PC-3 (cell line): ENCODE data around the gene ARL10. TPM values are rescaled to one million over a fixed set of nuclear protein-coding genes. Genes with fewer than 3 reads are reported as not detected.

Source experiments
- ATAC-seq: fragments of 200-7000 bp; cut with Tn5 transposase; 2 replicates; pipeline ENCODE4 v1.9.1; 2020; ENCODE audit warnings: mild to moderate bottlenecking, moderate library complexity
- BruUV-seq: library from RNA; stranded (reverse); fragments of 400-500 nt; replicated peaks from 2 replicates; lab custom pipeline; 2021; lab: Mats Ljungman, UMichigan
- CTCF ChIA-PET: fragments of 300-600 bp; sonication (Branson Sonifier 250); formaldehyde crosslinking; loops from one replicate; lab custom pipeline; 2022; ENCODE audit warnings: antibody characterized with exemption; lab: Charles Lee
- POLR2A ChIA-PET: fragments of 300-600 bp; sonication (Branson Sonifier 250); formaldehyde crosslinking; loops from one replicate; lab custom pipeline; 2022; ENCODE audit warnings: antibody characterized with exemption; ENCODE audit not compliant: unreplicated experiment; lab: Charles Lee
- DNase-seq: peaks from one replicate; pipeline ENCODE4 v3.0.0-alpha.2; 2015
- H2AFZ ChIP-seq: fragments of 300-600 bp; sonication (generic); 2 replicates; pipeline ENCODE4 v1.6.0; 2016; ENCODE audit warnings: antibody characterized with exemption, low read length
- H3F3A ChIP-seq: fragments of 300-600 bp; sonication (generic); one replicate; pipeline ENCODE4 v1.6.0; 2017; ENCODE audit warnings: antibody characterized with exemption, low read length, control low read depth, mild to moderate bottlenecking; ENCODE audit not compliant: unreplicated experiment
- H3K27ac ChIP-seq: fragments of 300-600 bp; sonication (generic); 2 replicates; pipeline ENCODE4 v1.5.1; 2016; ENCODE audit warnings: mild to moderate bottlenecking, low read length
- H3K27me3 ChIP-seq: fragments of 300-600 bp; sonication (generic); 2 replicates; pipeline ENCODE4 v1.6.1; 2016; ENCODE audit warnings: low read length, mixed read lengths
- H3K36me3 ChIP-seq: fragments of 300-600 bp; sonication (generic); 2 replicates; pipeline ENCODE4 v1.6.1; 2016; ENCODE audit warnings: low read depth, mixed run types, low read length, mixed read lengths
- H3K4me1 ChIP-seq: fragments of 300-600 bp; sonication (generic); 2 replicates; pipeline ENCODE4 v1.5.1; 2016; ENCODE audit warnings: low read length; ENCODE audit not compliant: insufficient read depth
- H3K4me2 ChIP-seq: fragments of 300-600 bp; sonication (generic); 2 replicates; pipeline ENCODE4 v1.6.0; 2016; ENCODE audit warnings: low read length
- H3K4me3 ChIP-seq: fragments of 300-600 bp; sonication (generic); 2 replicates; pipeline ENCODE4 v1.5.1; 2016; ENCODE audit warnings: mild to moderate bottlenecking, low read length, mixed read lengths
- H3K79me2 ChIP-seq: fragments of 300-600 bp; sonication (generic); 2 replicates; pipeline ENCODE4 v1.6.1; 2017; ENCODE audit warnings: low read length, mixed read lengths
- H3K9ac ChIP-seq: fragments of 300-600 bp; sonication (generic); 2 replicates; pipeline ENCODE4 v1.6.0; 2016; ENCODE audit warnings: mild to moderate bottlenecking, low read length
- H3K9me2 ChIP-seq: fragments of 300-600 bp; sonication (generic); replicated peaks from 2 replicates; pipeline ENCODE4 v1.6.1; 2016; ENCODE audit warnings: mixed run types, low read length, mixed read lengths
- H3K9me3 ChIP-seq: fragments of 300-600 bp; sonication (generic); 2 replicates; pipeline ENCODE4 v1.6.1; 2016; ENCODE audit warnings: low read length, mixed read lengths
- H4K20me1 ChIP-seq: fragments of 300-600 bp; sonication (generic); 2 replicates; pipeline ENCODE4 v1.6.1; 2016; ENCODE audit warnings: low read length, mixed read lengths
- EZH2 ChIP-seq: fragments of 300-600 bp; sonication (generic); IDR thresholded peaks from one replicate; pipeline ENCODE4 v1.6.1; 2017; ENCODE audit warnings: antibody characterized with exemption, mild to moderate bottlenecking, low read length; ENCODE audit not compliant: unreplicated experiment
- EZH2phosphoT487 ChIP-seq: fragments of 300-600 bp; sonication (generic); IDR thresholded peaks from 2 replicates; pipeline ENCODE4 v1.6.1; 2018; ENCODE audit warnings: mild to moderate bottlenecking, antibody characterized with exemption, low read length, borderline replicate concordance
- intact Hi-C: fragments of 100-400 bp; cut with micrococcal nuclease; formaldehyde crosslinking; loops from 2 replicates; pipeline ENCODE4 v1.9.0; 2023
- total RNA-seq: library from RNA; depleted of rRNA; stranded (reverse); fragments of >200 nt; gene quantifications from 2 replicates; pipeline ENCODE4 v1.2.3, GENCODE V29; 2014
- TF ChIP-seq, protein P1 (sequence below): fragments of 300-600 bp; sonication (generic); conservative IDR thresholded peaks from 2 replicates; pipeline ENCODE4 v1.5.1; 2017; ENCODE audit warnings: antibody characterized with exemption, low read depth, mild to moderate bottlenecking, low read length

The ARL10 gene
- total RNA-seq, 1 experiment from 2014 or later, result 0.15 TPM

DNA sequence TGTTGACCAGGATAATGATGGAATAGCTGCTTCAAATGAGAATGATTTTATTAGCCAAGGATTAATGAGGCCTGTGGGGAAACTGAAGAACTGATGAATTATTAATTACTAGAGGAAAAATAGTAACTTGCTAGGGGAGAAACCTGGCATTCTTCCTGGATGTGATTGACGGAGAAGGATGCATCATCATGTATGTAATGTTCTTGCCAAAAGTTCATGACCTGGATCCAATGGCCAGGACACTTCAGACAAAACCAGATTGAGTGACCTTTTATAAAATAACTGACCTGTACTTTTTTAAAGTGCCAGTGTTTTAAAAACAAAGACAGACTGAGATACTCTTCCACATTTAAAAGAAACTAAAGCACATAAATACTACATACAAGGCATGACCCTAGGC lies 27.4 kb upstream of the ARL10 start:
- Histone ChIP-seq H3K4me3 (no peak overlapping the region), H3K36me3 (peaks cover 6% of the 10 kb centered on the region), H3K4me1 (no peaks in the 10 kb centered on the region), H2AFZ (no peak overlapping the region), H3K9me2 (no peaks in the 10 kb centered on the region), H3K79me2 (no peaks in the 10 kb centered on the region), H3K9me3 (no peaks in the 10 kb centered on the region), H3K27ac (no peak overlapping the region), H3K9ac (no peak overlapping the region), H3K4me2 (no peak overlapping the region), H3K27me3 (no peaks in the 10 kb centered on the region), H3F3A (no peaks in the 10 kb centered on the region), H4K20me1 (no peaks in the 10 kb centered on the region)
- ChIA-PET CTCF (no interaction called here), POLR2A (no interaction called here)
- intact Hi-C loops, result no loop called here
- TF ChIP-seq EZH2phosphoT487 (no peak), EZH2 (no peak)
- TF ChIP-seq, protein P1, sequence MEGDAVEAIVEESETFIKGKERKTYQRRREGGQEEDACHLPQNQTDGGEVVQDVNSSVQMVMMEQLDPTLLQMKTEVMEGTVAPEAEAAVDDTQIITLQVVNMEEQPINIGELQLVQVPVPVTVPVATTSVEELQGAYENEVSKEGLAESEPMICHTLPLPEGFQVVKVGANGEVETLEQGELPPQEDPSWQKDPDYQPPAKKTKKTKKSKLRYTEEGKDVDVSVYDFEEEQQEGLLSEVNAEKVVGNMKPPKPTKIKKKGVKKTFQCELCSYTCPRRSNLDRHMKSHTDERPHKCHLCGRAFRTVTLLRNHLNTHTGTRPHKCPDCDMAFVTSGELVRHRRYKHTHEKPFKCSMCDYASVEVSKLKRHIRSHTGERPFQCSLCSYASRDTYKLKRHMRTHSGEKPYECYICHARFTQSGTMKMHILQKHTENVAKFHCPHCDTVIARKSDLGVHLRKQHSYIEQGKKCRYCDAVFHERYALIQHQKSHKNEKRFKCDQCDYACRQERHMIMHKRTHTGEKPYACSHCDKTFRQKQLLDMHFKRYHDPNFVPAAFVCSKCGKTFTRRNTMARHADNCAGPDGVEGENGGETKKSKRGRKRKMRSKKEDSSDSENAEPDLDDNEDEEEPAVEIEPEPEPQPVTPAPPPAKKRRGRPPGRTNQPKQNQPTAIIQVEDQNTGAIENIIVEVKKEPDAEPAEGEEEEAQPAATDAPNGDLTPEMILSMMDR, result no peak
- BruUV-seq, result no TSS peak
- DNase-seq (no peak), ATAC-seq (no peak)

- no peaks in the 10 kb centered on the region for H3F3A ChIP-seq
- DNase-seq (no peak), ATAC-seq (no peak)
- no TSS peak for BruUV-seq
- H4K20me1 ChIP-seq, result no peaks in the 10 kb centered on the region
- no peaks in the 10 kb centered on the region for H3K27me3 ChIP-seq
- no peaks in the 10 kb centered on the region for H3K9me3 ChIP-seq
- no peaks in the 10 kb centered on the region for H3K9me2 ChIP-seq
- no peak overlapping the region for H3K4me3 ChIP-seq
- POLR2A ChIA-PET, result no interaction called here
- H3K9ac ChIP-seq, result no peak overlapping the region
- intact Hi-C loops, result no loop called here
- no peaks in the 10 kb centered on the region for H3K79me2 ChIP-seq
- H3K4me2 ChIP-seq, result no peak overlapping the region
- peaks cover under 1% of the 10 kb centered on the region; the same call in 1 of the 2 replicates for H3K36me3 ChIP-seq
- no peaks in the 10 kb centered on the region for H3K4me1 ChIP-seq
- H3K27ac ChIP-seq, result no peak overlapping the region
- H2AFZ ChIP-seq, result no peak overlapping the region
- CTCF ChIA-PET, result no interaction called here
- TF ChIP-seq, protein P1, result no peak
- TF ChIP-seq EZH2phosphoT487, result no peak
- no peak for TF ChIP-seq EZH2
These were observed 26.0 kb upstream of the ARL10 start for GRCh38 chr5:176339304-176339703.

DNA sequence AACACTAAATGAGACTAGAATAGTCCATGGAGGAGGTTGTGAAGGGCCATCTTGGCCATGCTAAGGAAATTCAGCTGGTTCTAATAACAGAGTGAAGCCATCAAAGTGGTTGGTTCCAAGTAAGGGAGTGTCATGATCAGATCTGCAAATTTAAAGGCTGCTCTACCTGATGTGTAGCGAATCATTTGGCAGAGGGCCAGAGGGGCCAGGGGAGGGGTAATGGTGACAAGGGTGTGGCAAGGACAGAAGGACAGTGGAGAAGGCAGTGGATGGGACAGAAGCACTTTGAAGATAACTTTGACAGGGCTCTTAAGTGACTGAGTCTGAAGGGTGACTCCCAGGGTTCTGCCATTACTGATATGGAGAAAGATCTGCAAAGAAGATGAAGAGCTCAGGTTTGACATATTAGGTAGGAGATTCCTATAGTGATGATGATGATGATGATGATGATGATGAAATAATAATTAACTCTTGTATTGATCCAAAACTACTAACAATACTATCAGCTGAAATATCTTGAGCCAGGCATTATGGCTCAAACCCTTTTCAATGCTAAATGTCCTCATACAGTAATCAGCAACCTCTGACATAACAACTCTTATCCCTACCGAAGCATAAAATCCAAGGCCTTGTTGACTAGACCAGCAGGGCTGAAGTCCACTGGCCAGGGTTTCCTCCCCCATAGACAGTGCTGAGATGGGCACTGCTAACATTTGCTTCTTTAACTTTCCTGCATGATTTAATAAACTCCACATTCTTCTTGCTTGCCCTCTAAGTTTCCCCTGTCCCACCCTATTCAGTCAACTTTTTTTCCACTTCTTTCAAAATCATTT lies 23.7 kb upstream of the ARL10 start:
- no peak for DNase-seq
- CTCF ChIA-PET, result interaction anchor here (0.6 kb wide), 1 partner anchor 12 kb away, joined by 6 read pairs; no protein-coding TSS in a partner anchor
- Histone ChIP-seq H3K9ac (no peak overlapping the region), H3K27ac (no peak overlapping the region), H3K4me3 (no peak overlapping the region), H3K79me2 (no peaks in the 10 kb centered on the region), H3K4me1 (no peaks in the 10 kb centered on the region), H3K27me3 (no peaks in the 10 kb centered on the region), H2AFZ (no peak overlapping the region), H3K4me2 (no peak overlapping the region), H4K20me1 (no peaks in the 10 kb centered on the region), H3K36me3 (peaks cover 12% of the 10 kb centered on the region; the same call in 1 of the 2 replicates), H3K9me3 (no peaks in the 10 kb centered on the region), H3F3A (no peaks in the 10 kb centered on the region), H3K9me2 (no peaks in the 10 kb centered on the region)
- intact Hi-C loops, result no loop called here
- TF ChIP-seq, protein P1, result no peak
- no peak for TF ChIP-seq EZH2
- no peak for TF ChIP-seq EZH2phosphoT487
- POLR2A ChIA-PET, result no interaction called here
- no TSS peak for BruUV-seq
- no peak for ATAC-seq
